GM19035 (cell line): ENCODE measurements around the gene DDX24.

Source experiments
- ATAC-seq: cut with Tn5 transposase; IDR thresholded peaks from one replicate; pipeline ENCODE4 v1.9.1; 2021; ENCODE audit not compliant: unreplicated experiment

DDX24 gene

GRCh38 chr14:94049625-94050023 is 31.4 kb downstream of the DDX24 start:
- ATAC-seq: no peak

- no peak for ATAC-seq
Observed at GRCh38 chr14:94048691-94049624, 32.0 kb downstream of the DDX24 start.

GRCh38 chr14:94047581-94047980 is 33.4 kb downstream of the DDX24 start:
- no peak for ATAC-seq

GRCh38 chr14:94046696-94047250 is 34.2 kb downstream of the DDX24 start:
- ATAC-seq: no peak

DNA sequence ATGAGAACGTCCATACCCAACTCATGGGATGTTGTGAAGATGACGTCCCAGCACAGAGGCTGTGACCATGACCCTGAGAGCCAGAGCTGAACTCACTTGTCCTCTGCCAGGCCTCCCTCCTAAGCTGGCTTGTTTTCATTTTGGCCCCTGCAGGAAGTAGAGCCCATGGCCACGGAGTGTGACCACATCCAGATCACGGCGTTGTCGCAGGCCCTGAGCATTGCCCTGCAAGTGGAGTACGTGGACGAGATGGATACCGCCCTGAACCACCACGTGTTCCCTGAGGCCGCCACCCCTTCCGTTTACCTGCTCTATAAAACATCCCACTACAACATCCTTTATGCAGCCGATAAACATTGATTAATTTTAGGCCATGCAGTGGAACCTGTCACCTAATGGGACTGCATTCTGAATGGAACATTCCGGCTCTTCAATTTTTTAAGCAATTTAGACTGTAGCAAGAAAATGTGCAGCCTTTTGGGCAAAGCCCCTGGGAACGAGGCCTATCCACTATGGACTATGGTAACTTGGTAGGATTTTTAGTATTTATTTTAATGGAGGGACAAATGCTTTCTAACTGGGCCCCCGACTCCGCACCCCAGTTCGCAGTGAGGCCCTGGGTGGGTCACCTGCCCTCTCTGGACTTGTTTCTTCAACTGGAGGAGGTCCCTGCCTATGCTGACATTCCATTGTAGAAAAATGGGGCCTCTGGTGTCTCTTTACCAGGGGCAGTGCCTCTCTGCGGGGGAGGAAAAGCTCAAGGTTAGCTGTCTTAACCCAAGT is 35.2 kb downstream of the DDX24 start:
- ATAC-seq: no peak

- no peak for ATAC-seq
Observed at GRCh38 chr14:94045101-94045500, 35.9 kb downstream of the DDX24 start.

DNA sequence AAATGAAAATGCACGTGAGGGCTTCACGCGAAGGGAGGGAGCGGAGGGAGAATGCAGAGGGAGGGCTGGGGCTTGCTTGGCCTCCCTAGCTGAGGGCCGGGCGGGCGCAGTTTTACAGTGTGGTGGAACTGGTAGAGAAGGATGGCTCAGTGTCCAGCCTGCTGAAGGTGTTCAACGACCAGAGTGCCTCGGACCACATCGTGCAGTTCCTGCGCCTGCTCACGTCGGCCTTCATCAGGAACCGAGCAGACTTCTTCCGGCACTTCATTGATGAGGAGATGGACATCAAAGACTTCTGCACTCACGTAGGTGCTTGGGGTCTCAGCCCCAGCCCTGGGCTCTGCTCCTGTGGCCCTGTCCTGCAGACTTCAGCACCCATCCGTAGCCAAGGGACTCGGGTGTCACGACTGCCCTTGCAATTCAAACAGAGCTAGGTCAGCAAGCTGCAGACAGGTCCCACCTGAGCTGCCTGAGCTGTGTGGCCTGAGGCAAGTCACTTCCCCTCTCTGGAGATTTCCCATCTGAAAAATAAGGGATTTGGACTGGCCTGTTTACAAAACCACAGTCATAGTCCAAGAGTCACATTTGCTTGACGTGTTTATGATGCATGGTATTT is 36.4 kb downstream of the DDX24 start:
- no peak for ATAC-seq

- no peak for ATAC-seq
Observed at GRCh38 chr14:94043756-94044475, 37.1 kb downstream of the DDX24 start.

- no peak for ATAC-seq
Observed at GRCh38 chr14:94043111-94043755, 37.8 kb downstream of the DDX24 start.

DNA sequence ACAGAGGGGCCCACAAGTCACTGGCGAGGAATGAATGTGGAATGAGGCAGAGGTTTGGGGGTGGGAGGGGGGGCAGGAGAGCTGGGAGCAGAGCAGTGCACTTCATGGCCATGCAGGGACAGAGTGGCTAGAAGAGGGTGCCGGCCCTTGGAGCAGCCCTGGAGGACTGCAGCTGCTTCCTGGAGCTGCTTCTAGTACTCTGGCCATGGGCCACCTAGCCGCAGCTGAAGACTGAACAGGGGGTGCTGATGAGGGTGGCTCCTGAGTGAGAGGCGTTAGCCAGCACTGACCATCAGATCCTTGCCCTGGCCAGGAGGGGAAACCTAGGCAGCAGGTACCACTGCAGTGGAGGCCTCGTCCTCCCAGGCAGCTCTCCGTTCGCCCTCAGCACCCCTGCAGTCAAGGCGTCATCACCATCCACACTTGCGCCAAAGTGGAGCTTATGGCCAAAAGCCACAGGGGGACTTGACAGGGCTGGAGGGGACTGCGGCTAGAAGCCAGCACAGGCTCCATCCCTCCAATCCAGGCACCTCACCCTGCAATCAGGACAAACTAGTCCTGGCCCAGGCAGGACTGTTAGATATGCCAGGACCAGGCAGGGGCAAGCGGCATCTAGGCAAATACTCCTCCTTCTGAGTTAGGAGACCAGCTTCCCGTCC is 38.4 kb downstream of the DDX24 start:
- no peak for ATAC-seq

DNA sequence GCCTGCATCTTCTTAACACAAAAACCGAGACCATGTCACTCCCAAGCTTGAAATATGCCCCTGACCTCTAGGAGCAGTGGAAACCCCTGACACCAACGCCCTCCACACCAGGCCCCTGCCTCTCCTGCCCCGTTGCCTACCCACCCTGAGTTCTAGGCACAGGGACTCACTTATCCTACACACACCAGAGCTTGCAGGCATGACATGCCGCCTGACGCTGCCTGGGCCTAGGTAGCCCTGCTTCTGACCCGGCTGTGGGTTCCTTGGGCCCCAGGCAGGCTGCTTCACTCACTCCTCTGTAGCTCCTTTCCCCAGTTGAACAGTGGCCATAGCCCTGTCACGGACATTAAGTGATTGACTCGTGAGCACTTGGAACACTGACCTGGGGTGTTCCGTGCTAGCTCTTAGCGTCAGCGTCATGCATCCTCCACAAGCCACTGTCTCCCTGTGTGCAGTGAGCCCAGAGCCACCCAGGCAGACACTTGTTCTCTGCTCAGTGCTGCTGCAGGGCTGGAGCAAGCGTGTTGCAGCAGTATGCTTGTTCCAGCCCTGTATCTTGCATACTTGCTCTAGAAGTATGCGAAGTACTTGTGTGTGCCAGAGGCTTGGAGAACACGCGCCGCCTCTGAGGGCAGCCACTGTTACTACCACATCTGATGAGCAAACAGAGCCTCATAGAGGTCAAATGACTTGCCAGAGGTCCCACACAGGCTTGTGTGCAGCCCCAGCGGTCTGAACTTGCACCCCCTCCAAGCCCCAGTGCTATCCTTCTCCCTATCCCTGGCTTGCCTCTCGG is 39.3 kb downstream of the DDX24 start:
- ATAC-seq: no peak

DNA sequence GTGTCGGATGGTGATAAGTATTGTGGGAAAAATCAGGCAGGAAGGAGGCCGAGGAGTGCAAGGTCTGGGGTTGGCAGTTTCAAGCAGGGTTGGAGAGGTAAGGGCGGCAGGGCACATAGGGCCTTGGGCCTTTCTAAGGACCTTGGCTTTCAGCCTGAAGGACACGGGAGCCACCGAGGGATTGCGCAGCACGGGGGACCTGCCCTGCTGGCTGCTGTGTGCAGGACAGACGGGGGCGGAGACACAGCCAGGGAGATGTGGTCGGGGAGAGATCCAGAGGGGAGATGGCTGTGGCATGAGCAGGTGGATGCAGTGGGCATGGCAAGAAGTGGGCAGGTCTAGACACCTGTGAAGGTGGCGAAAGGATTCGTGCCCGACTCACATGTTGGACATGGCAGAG is 40.2 kb downstream of the DDX24 start:
- no peak for ATAC-seq

- ATAC-seq: no peak
Observed at GRCh38 chr14:94040247-94040646, 40.8 kb downstream of the DDX24 start.

- ATAC-seq: no peak
Observed at GRCh38 chr14:94038921-94039629, 41.9 kb downstream of the DDX24 start.

DNA sequence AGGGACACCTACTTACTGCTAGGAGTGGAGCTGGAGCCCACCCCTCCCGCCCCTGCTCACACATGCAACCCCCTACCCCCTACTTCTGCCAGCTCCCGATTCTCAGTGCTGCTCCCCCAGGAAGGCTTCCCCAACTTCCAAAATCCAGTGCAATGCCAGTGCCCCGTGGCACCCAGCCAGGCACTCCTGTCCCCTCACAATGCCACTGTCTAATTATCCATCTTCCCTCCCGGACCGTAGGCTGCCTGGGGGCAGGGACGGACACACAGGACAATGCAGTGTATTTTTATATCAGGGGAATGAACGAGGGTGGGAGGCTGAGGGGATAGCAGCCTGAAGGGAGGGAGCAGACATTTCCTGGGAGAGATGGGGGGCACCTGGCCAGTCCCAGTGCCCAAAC is 42.5 kb downstream of the DDX24 start:
- ATAC-seq: no peak

DNA sequence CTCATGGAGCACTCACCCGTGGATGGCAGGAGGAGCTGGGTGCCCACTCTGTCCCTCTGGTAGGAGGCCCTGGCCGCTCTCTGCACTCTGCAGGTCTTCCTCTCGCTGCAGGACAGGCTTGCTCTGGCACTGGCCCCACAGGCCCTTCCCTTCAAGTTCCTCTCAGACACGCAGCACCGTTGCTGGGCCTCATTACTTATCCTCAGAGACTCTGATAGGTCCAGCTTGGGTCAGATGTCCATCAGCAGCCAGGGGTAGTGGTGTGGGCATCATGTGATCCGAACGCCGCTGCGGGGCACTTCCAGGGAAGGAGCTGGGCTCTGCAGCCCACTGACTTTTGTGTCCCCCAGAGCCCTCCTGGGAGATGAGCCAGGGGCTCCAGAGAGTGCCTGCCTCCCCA is 43.0 kb downstream of the DDX24 start:
- ATAC-seq: no peak

- ATAC-seq: peak; percentile 96
Observed at GRCh38 chr14:94036313-94037167, 44.5 kb downstream of the DDX24 start.
